Measurements from ENCODE around the gene TRRAP. TPM values are rescaled to one million over a fixed set of nuclear protein-coding genes. Genes with fewer than 3 reads are reported as not detected.

The TRRAP gene
- total and polyA plus RNA-seq, 10 donors = 8.4 to 73.4 (median 57.5) TPM

- 84 to 96% (median 86%) methylated on average over 7 of the region's 7 CpGs for WGBS, 5 donors
- H3K36me3 ChIP-seq = no peaks in the 10 kb centered on the region
- H3K4me3 ChIP-seq = no peak overlapping the region
- DNase-seq = peak; percentile 13
- H3K27me3 ChIP-seq (replicated peaks in 1 of 7) = peaks cover 0 to 69% (median 31%) of the 10 kb centered on the region in 7 donors
- intact Hi-C loops (cut with DNase I; ENCODE audit: low total_unique reads) = no loop called here
- peaks cover 3 to 29% (median 15%) of the 10 kb centered on the region in 6 donors for H3K4me1 ChIP-seq
- TF ChIP-seq, protein P1, sequence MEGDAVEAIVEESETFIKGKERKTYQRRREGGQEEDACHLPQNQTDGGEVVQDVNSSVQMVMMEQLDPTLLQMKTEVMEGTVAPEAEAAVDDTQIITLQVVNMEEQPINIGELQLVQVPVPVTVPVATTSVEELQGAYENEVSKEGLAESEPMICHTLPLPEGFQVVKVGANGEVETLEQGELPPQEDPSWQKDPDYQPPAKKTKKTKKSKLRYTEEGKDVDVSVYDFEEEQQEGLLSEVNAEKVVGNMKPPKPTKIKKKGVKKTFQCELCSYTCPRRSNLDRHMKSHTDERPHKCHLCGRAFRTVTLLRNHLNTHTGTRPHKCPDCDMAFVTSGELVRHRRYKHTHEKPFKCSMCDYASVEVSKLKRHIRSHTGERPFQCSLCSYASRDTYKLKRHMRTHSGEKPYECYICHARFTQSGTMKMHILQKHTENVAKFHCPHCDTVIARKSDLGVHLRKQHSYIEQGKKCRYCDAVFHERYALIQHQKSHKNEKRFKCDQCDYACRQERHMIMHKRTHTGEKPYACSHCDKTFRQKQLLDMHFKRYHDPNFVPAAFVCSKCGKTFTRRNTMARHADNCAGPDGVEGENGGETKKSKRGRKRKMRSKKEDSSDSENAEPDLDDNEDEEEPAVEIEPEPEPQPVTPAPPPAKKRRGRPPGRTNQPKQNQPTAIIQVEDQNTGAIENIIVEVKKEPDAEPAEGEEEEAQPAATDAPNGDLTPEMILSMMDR (IDR thresholded peaks at IDR 0.05 in 8 of 11, conservative IDR thresholded peaks at IDR 0.05 in 3 of 11) = no peak
- no peak for TF ChIP-seq POLR2A (IDR thresholded peaks at IDR 0.05)
- TF ChIP-seq POLR2AphosphoS5 (IDR thresholded peaks at IDR 0.05) = no peak
- H3K9me3 ChIP-seq = no peaks in the 10 kb centered on the region
- no peak overlapping the region for H3K27ac ChIP-seq
Measured at GRCh38 chr7:98866765-98867164, 11.6 kb upstream of the TRRAP start.

- 24 to 56% (median 40%) methylated on average over 2 of the region's 2 CpGs for WGBS, 5 donors
- Histone ChIP-seq H3K4me1 (peaks cover 3 to 29% (median 15%) of the 10 kb centered on the region in 6 donors), H3K9me3 (no peaks in the 10 kb centered on the region), H3K4me3 (no peak overlapping the region), H3K27me3 (replicated peaks in 1 of 7) (peaks cover 0 to 73% (median 32%) of the 10 kb centered on the region in 7 donors), H3K27ac (no peak overlapping the region), H3K36me3 (no peaks in the 10 kb centered on the region)
- intact Hi-C loops (cut with DNase I; ENCODE audit: low total_unique reads) = no loop called here
- TF ChIP-seq POLR2A (IDR thresholded peaks at IDR 0.05) (no peak), POLR2AphosphoS5 (IDR thresholded peaks at IDR 0.05) (no peak)
- TF ChIP-seq, protein P1 (IDR thresholded peaks at IDR 0.05 in 8 of 11, conservative IDR thresholded peaks at IDR 0.05 in 3 of 11) = no peak
- DNase-seq = no peak
Measured at GRCh38 chr7:98868450-98868849, 9.9 kb upstream of the TRRAP start.

- WGBS, 5 donors = 10 to 23% (median 13%) methylated on average over 16 to 25 of the region's 25 CpGs
- peaks cover 0 to 73% (median 32%) of the 10 kb centered on the region in 7 donors for H3K27me3 ChIP-seq (replicated peaks in 1 of 7)
- intact Hi-C loops (cut with DNase I; ENCODE audit: low total_unique reads) = no loop called here
- no peaks in the 10 kb centered on the region for H3K36me3 ChIP-seq
- H3K27ac ChIP-seq = no peak overlapping the region
- TF ChIP-seq, protein P1 (IDR thresholded peaks at IDR 0.05 in 8 of 11, conservative IDR thresholded peaks at IDR 0.05 in 3 of 11) = no peak
- no peak for TF ChIP-seq POLR2AphosphoS5 (IDR thresholded peaks at IDR 0.05)
- TF ChIP-seq POLR2A (IDR thresholded peaks at IDR 0.05) = no peak
- peak; percentile 47 for DNase-seq
- H3K4me1 ChIP-seq = peaks cover 3 to 29% (median 15%) of the 10 kb centered on the region in 6 donors
- no peaks in the 10 kb centered on the region for H3K9me3 ChIP-seq
- peak overlapping the region in 7 of 8 donors; percentile 30 to 72 (median 43) for H3K4me3 ChIP-seq
Measured at GRCh38 chr7:98869027-98869596, 9.2 kb upstream of the TRRAP start.

DNA sequence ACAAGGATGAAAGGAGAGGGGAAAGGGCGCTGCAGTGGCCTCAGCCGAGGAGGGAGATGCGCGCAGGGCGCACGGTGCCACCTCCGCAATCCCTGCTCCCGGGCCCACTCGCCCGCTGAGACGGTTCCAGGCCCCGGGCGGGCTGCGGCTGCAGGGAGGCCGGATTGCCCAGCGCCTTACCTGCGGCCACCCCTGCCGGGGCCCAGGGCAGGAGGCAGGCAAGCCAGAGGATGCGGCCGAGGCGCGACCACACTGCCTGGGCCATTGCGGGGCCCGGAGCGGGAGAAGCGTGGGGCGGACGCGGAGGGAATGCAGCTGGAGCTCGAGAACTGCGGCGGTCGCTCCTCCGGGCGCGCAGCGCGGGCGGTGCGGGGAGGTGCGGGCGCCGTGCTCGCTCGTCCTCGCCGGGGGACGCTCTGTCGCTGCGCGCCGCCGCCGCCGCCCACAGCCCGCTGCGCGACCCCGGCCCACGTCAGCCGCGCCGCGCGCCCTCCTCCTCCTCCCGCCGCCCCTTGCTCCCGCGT lies 8.7 kb upstream of the TRRAP start, which contains the start of gene TMEM130:
TMEM130 (minus strand) TSS at position 418 of the 524 bp plus-strand sequence; CDS start at position 265, 153 bp downstream.
- peak within 1 kb of the TSS in 7 of 8 donors; percentile 30 to 72 (median 43) for H3K4me3 ChIP-seq
- intact Hi-C loops (cut with DNase I; ENCODE audit: low total_unique reads) = no loop called here
- DNase-seq = peak; percentile 76
- 1 to 4% (median 1%) methylated on average over 19 to 69 of the region's 69 CpGs for WGBS, 5 donors
- H3K36me3 ChIP-seq = no peaks in the 10 kb centered on the region
- H3K27ac ChIP-seq = no peak within 1 kb of the TSS
- no peaks in the 10 kb centered on the region for H3K9me3 ChIP-seq
- peaks cover 0 to 73% (median 32%) of the 10 kb centered on the region in 7 donors for H3K27me3 ChIP-seq (replicated peaks in 1 of 7)
- peaks cover 3 to 29% (median 15%) of the 10 kb centered on the region in 6 donors for H3K4me1 ChIP-seq
- no peak for TF ChIP-seq POLR2A (IDR thresholded peaks at IDR 0.05)
